NCI-H2171 treated with DMSO at 0.1 percent for 48 hours (cell line): ENCODE data around the gene FBLN2.
"Not testable (repeated sequence)": the region's sequence is repeated elsewhere in the genome, so short reads cannot be mapped to it uniquely, and the experiment has no call there.

Experiments used
- DNase-seq: peaks from one replicate; lab custom pipeline; 2025; lab: John Stamatoyannopoulos, UW

Gene FBLN2

DNA sequence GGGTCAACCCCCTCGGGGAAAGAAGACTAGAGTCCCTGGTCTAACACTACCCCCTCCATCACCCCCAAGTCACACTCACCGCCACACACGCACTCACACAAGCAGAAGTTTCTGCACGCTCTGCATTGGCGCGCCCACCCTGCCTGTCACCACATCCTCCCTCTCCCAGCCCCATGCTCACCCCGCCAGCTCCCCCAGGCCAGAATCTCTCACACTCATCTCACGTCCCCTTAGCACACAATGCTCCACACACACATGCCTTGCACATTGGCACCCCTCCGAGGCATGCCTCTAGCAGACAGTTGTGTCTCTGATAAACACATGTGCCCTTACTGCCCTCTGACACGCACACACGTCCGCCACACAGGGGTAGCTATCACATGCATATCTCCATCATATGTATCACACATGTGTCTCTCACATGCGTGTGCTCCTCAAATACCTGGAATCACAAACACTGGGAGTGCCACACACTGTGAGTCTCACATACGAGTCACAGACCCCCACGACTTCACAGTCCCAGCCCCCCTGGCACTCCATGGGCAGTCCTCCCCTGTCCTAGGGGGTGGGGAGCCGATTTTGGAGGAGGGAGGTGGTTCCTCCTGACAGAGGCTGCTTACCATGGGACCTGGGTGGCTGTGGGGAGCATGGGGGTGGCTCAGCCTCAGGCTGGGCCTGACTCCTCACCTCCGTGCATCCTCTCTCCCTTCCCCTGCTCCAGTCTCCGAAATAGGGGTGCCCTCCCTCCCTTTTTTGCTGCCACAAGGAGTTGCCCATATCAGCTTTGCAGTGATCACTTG, 898 bp downstream of the FBLN2 start:
- DNase-seq = no peak

DNA sequence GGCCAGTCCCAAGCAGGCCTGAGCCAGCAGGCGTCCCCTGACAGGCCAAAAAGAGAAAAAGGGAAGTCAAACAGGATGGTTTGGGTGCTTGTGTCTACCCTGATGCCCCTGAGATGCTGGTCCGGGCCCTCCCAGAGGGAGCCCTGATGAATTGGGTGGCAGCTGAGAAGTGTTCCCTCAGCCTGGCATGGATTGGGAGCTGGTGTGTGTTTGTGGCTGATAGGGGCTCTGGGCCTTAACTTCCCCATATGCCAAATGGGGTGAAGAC, 1.4 kb downstream of the FBLN2 start:
- no peak for DNase-seq

DNA sequence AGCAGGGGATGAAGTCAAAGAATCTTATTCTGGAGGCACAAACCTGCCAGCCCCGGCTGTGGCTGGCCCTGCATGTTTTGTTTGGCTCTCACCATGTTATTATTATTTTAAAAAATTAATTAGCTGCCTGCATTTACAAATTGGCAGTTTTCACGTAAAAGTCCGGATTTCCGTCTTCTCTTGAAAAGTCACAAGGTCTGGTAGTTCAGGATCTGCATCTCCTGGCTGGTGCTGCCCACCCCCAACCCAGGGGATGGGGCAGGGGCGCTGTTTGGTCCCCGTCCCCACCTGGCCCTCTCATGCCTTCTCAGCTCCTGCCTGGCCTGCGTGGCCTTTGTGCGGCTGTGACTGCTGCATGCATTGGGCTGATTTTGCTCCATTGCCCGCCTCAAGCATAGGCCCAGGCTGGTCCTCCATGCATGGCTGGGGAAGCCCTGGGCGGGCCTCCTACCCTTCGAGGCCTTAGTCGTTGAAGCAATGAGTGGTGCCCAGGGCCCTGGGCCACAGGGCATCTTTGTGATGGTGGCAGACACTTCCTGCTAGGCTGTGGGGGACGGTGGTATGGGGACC, 2.0 kb downstream of the FBLN2 start:
- no peak for DNase-seq

DNA sequence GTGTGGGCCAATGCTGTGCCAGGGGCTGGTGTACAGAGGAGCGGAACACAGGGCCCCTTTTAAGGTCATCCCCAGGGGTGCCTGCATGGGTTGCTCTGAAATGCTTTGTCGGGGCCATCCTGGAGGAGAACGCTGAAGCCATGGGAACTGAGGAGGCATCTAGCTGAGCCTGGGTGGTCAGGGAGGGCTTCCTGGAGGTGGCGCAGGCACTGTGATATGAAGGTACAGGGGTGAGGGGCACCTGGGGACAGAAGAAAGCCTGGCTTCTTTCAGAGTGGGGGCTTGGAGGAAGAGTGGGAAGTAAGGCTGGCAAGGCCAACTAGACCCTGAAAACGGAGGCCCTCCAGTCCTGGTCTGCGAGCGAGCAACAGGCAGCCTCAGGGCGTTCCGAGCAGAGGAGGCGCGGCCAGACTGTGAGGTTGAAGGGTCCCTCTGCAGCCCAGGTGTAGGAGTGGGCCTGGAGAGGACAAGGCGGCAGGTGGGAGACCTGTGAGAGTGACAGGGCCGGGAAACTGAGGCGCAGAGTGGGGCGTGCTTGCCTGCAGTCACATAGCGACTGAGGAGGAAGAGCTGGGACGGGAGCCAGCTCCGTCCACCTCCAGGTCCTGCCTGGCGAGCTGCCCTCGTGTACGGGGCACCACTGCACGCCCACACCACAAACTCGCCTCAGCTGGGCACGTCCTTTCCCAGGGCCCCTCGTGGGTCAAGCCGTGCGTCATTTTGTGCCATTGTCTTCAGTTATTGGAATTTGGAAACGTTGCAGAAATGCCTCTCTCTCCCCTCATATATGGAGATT, 4.1 kb downstream of the FBLN2 start:
- DNase-seq = no peak

DNA sequence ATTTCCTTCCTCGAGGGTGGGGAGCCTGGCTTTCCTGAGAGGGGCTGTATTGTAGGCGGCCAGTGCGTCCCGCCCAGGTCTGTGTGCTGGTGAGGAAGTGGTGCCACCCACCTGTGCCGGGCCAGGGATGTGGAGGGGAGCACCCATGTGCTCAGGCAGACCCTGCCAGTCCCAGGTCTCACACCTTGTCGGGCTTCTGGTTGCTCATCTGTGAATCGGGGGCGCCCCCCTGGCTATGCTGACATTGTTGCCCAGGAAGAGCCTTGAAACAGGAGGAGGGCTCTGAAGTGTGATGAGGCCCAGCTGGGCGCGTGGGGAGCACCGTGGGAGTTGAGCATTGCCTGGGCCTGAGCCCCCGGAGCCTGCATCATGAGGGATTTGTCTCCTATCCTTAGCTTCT, 4.8 kb downstream of the FBLN2 start:
- DNase-seq = no peak

DNA sequence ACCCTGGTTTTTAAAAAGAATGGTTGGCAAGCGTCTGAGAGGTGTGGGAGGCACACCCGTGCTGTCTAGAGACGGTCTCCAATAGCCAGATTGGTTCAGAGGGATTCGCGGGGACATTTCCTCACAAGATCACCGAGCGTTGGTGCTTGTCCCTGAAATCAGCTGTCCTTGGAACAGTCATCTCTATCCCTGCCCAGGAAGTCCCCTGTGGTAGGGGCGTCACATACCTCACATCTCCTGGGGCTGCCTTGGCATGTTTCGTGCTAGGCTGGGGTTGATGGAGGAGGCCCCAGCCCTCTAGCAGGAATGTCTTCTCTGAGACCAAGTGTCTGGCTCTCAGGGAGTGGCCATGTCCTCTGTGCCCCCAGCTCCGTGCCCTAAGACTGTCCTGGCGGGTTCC, 6.8 kb downstream of the FBLN2 start:
- DNase-seq = no peak

DNA sequence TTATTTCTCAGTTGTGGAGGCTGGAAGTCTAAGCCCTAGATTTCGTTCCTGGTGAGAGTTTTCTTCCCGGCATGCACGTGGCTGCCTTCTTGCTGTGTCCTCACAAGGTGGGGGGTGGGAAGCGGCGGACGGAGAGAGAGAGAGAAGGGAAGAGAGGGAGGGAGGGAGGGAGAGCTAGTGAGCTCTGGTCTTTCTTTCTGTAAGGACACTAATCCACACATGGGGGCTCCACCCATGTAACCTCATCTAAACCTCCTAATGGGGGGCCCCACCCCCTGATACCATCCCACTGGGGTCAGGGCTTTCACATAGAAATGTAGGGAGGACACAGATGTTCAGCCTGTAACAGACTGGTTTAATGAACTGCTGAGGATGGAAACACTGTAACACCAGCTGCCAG, 7.3 kb downstream of the FBLN2 start:
- DNase-seq = no peak

DNA sequence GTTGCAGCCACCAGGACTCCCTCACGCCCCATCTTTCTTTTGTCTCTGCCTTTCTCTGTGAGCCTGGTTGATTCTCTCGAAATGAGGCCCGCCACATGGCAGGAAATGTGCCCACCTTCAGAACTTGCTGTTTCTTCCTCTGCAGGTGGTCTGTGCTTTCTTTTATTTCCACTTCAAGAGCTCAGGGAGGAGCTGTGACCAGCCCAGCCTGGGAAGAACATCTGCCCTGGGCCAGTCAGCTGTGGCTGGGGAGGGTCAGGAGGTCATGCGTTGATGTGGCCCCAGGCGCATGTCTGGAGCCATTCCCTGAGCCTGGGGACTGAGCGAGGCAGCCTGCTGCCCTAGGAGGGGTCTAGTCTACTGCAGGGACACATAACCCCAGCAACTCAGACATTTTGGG, 8.0 kb downstream of the FBLN2 start:
- DNase-seq = no peak

DNA sequence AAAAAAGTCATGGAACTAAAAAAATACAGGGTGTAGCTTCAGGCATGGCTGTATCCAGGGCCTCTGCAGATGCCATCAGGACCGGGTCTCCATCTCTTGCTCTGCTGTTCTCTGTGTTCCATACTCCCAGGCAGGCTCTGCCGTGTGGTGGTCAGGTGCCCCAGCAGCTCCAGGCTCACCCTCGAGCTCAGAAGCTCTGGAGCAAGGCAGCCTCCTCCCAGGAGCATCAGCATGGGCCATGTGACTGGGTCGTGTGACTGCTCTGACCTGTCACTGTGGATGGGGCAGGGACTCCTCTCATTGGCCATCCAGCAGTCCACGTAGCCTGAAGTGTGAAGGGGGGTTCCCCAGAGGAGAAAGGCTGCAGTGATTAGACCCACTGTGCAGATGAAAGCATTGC, 8.5 kb downstream of the FBLN2 start:
- no peak for DNase-seq

DNA sequence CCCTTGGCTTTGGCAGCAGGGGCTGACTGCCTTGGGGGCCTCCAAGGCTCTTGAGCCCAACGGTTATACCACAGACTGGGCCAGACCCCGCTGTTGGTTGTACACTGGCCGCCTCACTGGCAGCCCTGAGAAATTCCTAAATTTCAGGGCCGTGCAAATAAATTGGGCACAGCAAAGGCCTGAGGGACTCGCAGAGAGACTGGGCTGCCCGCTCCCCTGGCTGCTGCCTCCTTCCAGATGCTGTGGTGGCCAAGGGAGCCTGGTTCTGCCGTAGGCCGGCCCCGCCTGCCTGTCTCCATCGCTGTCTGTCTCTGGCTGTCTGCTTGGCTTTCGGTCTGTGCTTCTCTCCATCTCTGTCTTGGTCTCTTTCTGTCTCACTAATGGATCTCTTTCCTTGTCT, 9.0 kb downstream of the FBLN2 start:
- DNase-seq = no peak

DNA sequence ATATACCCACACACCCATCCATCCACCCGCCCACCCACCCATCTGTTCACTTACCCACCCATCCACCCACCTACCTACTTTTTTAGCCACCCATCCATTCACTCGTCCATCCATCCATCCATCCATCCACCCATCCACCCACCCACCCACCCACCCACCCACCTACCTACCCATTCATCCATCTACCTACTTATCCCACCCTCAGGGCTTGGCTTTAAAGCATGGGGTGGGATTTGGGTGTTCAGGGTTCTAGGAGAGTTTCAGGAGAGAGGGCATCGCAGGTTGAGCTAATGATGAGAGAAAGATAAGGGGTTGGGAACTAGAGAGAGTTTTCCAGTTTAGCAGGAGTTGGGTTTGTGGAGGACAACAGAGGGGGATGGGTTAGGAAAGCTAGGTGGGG, 9.7 kb downstream of the FBLN2 start:
- DNase-seq = no peak

DNA sequence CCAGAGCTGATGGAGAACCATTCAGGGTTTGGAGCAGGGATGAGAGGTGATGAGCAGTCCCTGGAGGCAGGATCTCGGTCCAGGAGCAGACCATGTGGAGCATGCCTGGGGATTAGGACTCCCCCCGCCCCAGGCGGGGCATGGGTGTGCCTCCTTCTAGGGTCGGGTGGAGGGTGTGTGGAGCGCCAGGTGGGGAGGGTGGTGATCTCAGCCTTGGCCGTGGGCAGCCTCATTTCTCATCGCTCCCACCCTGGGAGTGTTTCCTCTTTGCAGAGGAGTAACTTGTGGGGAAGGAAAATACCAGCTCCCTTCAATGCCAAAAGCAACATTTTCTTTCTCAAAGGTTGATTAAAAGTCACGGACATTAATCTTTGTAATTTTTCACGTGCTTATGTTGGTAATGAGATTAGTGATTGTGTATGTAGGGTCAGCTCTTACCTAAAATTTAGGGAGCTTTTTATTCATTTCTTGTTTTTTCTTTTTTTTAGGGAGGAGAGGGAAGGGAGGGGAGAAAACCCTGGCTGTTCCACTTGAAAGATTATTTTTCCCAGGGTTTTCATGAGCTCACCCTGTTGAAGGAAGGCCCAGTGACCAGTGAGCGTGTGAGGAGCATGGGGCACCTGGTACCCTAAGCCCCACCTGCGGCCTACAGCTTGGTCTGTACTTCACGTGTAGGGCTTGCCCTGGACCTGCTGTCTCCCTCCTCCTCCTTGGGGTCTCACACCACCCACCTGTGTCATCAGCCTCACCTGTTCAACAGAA, 11.0 kb downstream of the FBLN2 start:
- DNase-seq = no peak

DNA sequence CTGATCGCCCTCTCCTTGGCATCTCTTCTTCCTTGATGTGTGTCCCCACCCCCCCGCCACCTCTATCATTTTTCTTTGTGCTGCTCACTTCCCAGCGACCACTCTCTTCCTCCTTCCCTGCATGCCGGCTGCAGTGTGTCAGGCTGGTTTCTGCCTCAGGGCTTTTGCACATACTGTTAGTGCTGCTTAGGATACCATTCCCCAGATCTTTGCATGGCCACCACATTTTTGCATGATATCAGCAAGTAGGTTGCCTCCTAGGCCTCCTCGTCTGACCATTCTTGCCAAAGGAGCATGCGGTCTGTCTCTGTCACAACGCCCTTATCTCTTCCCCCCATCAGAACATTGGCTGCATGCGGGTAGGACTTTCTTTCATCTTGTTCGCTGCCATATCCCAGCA, 12.5 kb downstream of the FBLN2 start:
- DNase-seq = no peak

DNA sequence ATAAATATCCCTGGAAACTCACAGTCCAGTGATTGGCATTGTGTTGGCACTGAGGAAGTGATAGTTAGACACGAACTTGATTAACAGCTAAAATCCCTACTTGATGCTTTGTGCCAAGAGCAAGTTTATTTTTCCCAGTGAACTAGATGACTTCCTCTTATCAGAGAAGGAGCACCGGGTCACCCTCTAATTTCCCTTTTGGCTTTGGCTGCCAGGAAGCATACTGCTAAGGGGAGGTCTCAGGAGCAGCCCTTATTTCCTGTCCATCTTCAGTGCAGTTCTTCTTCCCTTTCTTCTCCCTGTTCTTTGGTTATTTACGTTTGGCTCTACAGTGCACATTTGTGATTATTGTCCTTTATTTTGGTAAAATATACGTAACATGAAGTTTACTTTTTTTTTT, 13.0 kb downstream of the FBLN2 start:
- DNase-seq = no peak

DNA sequence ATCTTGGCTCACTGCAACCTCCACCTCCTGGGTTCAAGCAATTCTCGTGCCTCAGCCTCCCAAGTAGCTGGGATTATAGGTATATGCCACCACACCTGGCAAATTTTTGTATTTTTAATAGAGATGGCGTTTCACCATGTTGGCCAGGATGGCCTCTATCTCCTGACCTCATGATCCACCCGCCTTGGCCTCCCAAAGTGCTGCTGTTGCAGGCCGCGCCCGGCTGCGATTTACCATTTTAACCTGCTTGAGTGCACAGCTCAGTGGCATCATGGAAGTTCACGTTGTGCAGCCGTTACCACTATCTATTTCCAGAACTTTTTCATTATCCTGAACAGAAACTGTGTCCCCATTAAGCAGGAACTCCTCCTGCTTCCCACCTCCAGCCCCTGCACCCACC, 13.5 kb downstream of the FBLN2 start:
- not testable (repeated sequence) for DNase-seq

DNA sequence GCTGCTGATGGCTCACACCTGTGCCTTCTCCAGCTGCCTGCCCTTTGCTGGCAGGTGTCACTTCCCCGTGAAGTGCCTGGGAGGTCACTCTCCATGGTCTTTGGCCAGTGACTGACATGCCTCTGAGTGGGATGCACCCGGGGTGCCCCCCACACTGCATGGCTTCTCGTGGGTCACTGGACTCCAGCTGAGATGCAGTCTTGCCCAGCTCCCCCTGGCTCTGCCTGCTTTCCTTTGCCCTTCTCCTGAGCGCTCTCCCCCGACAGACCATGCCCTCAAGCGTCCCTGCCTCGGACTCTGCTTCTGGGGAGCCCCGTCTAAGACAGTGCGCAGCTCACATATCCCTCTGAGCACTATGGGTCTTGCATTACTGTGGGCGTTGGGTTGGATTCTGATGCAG, 14.4 kb downstream of the FBLN2 start:
- no peak for DNase-seq

DNA sequence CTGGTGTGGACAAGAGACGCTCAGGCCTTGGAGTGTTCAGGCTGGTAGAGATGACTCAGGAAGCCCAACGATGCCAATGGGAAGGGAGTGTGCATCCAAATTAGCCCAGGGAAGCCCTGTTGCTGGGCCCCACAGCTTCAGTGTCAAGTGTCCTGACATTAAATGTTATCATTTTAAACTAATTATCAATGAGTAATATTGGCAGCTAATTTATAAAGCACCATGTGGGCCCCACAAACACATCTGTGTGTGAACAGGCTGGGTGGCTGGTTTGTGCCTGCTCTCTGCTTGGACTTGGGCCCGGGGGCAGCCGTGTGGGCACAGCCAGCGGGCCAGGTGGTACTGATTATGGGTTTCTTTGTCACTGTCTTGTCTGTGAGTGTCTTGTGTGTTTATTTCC, 15.0 kb downstream of the FBLN2 start:
- no peak for DNase-seq

DNA sequence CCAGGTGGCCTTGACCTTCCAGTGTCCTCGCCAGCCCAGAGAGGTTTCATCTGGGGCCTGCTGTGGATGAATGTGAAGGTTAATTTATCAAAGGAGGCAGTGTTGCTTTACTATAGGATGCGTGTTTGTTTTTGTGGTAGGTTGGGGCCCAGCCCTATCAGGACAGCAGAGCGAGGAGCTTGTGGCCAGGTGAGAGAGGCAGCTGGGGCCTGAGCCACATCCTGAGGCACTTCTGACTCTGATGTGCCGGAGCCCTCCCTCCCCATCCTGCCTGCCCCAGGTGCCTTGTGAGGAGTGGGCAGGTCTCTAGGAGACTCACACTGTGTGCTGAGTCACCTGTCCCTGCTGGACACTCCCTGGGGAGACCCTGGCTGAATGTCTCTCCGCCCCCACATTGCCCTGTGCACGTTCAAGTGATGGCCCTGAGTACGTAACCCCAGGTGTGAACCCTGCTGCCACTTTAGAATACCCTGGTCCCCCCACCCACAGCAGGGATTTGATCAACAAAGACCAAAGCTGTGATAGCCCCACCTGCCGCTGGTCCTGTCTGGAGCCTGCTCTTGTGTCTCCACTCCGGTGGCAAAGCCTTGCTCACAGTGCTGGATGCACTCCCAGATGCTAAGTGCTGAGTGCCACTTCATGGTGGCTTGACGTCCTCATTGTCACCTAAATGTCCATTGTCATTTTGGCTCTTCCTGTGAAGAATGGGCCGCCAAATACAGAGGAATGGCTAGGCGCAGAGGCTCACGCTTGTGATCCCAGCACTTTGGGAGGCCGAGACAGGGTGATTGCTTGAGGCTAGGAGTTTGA, 16.0 kb downstream of the FBLN2 start:
- no peak for DNase-seq

DNA sequence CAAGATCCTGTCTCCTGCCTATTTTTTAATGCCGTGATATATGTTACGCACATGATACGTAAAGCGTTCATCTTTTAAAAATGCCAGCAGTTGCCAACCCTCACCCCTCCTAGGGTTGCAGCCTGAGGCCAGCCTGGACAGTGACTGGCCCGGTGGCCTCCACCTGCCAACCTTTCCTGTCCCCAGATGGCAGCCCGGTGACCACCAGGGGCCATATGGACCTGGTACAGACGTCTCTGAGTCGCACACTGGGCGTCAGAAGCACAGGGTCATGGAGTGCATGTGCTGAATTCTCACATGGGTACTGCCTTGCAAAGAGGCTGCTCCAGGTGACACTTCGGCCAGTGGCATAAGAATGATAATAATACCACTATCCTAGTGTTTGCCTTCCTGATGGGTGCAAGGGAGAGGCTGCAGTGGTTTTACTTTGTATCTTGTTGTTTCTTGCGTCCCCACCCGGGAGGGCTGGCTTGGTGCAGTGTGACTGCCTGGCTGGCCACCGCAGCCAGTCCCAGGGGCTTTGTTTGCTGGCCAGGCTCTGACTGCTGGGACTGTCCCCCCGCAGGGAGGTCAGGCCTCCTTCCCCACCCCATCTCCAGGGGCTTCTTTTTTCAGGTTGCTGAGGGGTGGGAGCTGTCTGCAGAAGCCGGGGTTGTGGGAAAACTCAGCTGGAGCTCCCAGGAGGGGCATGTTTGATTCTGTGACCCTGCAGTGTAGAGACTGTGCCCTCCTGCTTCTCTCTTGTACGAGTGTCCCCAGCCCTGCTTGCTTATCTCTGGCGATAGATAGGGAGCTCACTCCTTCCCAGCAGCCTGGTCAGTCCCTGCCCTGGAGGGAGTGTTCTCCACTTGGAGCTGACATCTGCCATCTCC, 16.9 kb downstream of the FBLN2 start:
- DNase-seq = no peak

DNA sequence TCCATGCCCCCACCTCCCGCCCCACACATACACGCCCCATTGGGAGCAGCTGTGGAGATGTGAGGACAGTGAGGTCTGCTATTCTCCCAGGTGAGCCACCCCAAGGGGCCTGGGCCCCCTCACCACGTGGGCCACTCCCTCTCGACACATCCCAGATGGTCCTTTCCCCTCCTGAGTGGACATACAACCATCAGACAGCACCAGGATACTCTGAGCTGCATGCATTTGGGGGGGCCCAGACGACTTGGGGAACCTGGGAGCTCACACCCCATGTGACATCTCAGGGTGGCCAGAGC, 17.5 kb downstream of the FBLN2 start:
- DNase-seq = no peak

DNA sequence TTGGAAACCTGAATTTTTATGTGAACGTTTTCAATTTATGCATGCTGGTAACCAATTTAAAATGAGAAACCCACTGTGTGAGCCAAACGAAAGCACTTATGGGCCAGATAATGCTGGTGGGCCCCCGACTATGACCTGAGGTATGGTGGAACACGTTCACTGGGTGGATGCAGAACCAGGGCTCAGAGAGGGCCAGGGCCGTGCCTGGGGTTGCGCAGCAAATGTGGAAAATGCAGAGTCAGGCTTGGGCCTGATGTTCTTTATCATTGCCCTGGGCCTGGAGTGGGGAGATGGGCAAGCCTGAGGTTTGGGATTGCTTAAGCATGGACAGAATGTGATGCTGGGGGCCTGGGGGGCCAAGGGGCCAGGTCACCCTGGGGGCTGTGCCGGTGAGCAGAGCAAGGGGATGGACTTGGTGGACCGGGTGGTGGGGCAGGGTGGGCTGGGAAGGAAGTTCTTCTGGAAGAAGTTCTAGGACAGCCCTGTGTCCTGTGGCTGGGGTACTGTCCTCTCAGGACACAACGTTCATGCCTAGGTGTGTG, 17.9 kb downstream of the FBLN2 start:
- no peak for DNase-seq
